Forelimb muscle (tissue), 1 donor: ENCODE measurements around the gene LIN28A. TPM values are rescaled to one million over a fixed set of nuclear protein-coding genes. Genes with fewer than 3 reads are reported as not detected.

Source experiments
- polyA plus RNA-seq: library from polyadenylated mRNA; unstranded; fragments of 120-200 nt; gene quantifications from one replicate; pipeline ENCODE4 v1.2.1, GENCODE V29; 2013; ENCODE audit not compliant: insufficient read length

Gene LIN28A
- polyA plus RNA-seq, 1 donor, result not detected

Other genes starting within 250 kb of the LIN28A start
- not detected for gene C1orf232, start 241.9 kb upstream of the LIN28A start, polyA plus RNA-seq
- 21.5 TPM for gene ZNF593, start 240.9 kb upstream of the LIN28A start, polyA plus RNA-seq
- 1.5 TPM for gene ZNF593OS, start 239.0 kb upstream of the LIN28A start, polyA plus RNA-seq
- gene CNKSR1, start 233.3 kb upstream of the LIN28A start, polyA plus RNA-seq, result 4.2 TPM
- not detected for gene CATSPER4, start 220.2 kb upstream of the LIN28A start, polyA plus RNA-seq
- 23.6 TPM for gene CEP85, start 176.6 kb upstream of the LIN28A start, polyA plus RNA-seq
- 44.5 TPM for gene SH3BGRL3, start 130.7 kb upstream of the LIN28A start, polyA plus RNA-seq
- 8.2 TPM for gene UBXN11, start 104.2 kb upstream of the LIN28A start, polyA plus RNA-seq
- gene CD52, start 92.9 kb upstream of the LIN28A start, polyA plus RNA-seq, result 1.3 TPM
- not detected for gene CRYBG2, start 56.7 kb upstream of the LIN28A start, polyA plus RNA-seq
- not detected for gene ZNF683, start 38.1 kb upstream of the LIN28A start, polyA plus RNA-seq
- gene DHDDS, start 21.5 kb downstream of the LIN28A start, polyA plus RNA-seq, result 19.8 TPM
- 531 TPM for gene HMGN2, start 61.6 kb downstream of the LIN28A start, polyA plus RNA-seq
- gene RPS6KA1, start 118.9 kb downstream of the LIN28A start, polyA plus RNA-seq, result 5.9 TPM